ENCODE results near the gene CCR6. TPM values are rescaled to one million over a fixed set of nuclear protein-coding genes. Genes with fewer than 3 reads are reported as not detected.

CCR6 gene
- total and polyA plus RNA-seq, 10 of the 15 experiments (the other 5 are each of a cell fraction or from before 2014, with no cell fraction given) = 2.2 to 7.6 (median 6.7) TPM

DNA sequence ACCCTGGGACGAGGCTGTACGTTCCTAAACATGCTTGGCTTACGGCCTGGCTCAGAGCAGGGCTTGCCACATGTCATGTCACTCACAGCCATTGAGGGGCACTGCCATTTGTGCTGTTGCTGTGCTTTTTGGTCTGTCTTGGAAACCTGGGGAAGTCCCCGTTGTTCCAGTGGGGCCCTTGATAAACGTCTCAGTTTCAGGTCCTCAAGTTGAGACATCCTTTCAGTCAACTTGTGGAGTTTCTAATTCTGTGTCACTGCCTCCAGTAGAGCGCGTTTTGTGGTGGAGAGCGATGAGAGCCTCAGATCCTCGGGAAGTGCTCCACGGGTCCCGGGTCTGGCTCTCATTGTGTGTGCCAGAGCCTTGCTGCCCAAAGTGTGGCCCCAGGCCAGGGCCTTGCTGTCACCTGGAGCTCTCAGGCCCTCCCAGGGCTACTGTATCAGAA lies 43.0 kb upstream of the CCR6 start (continued):
- TF ChIP-seq, protein P1, sequence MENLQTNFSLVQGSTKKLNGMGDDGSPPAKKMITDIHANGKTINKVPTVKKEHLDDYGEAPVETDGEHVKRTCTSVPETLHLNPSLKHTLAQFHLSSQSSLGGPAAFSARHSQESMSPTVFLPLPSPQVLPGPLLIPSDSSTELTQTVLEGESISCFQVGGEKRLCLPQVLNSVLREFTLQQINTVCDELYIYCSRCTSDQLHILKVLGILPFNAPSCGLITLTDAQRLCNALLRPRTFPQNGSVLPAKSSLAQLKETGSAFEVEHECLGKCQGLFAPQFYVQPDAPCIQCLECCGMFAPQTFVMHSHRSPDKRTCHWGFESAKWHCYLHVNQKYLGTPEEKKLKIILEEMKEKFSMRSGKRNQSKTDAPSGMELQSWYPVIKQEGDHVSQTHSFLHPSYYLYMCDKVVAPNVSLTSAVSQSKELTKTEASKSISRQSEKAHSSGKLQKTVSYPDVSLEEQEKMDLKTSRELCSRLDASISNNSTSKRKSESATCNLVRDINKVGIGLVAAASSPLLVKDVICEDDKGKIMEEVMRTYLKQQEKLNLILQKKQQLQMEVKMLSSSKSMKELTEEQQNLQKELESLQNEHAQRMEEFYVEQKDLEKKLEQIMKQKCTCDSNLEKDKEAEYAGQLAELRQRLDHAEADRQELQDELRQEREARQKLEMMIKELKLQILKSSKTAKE (IDR thresholded peaks at IDR 0.05; ENCODE audit: low read depth, poor library complexity, severe bottlenecking) = peak; percentile 65
- TF ChIP-seq CREM (IDR thresholded peaks at IDR 0.05; ENCODE audit: low read depth) = peak; percentile 71
- TF ChIP-seq, protein P2, sequence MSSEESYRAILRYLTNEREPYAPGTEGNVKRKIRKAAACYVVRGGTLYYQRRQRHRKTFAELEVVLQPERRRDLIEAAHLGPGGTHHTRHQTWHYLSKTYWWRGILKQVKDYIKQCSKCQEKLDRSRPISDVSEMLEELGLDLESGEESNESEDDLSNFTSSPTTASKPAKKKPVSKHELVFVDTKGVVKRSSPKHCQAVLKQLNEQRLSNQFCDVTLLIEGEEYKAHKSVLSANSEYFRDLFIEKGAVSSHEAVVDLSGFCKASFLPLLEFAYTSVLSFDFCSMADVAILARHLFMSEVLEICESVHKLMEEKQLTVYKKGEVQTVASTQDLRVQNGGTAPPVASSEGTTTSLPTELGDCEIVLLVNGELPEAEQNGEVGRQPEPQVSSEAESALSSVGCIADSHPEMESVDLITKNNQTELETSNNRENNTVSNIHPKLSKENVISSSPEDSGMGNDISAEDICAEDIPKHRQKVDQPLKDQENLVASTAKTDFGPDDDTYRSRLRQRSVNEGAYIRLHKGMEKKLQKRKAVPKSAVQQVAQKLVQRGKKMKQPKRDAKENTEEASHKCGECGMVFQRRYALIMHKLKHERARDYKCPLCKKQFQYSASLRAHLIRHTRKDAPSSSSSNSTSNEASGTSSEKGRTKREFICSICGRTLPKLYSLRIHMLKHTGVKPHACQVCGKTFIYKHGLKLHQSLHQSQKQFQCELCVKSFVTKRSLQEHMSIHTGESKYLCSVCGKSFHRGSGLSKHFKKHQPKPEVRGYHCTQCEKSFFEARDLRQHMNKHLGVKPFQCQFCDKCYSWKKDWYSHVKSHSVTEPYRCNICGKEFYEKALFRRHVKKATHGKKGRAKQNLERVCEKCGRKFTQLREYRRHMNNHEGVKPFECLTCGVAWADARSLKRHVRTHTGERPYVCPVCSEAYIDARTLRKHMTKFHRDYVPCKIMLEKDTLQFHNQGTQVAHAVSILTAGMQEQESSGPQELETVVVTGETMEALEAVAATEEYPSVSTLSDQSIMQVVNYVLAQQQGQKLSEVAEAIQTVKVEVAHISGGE (CRISPR knock-in tag; IDR thresholded peaks at IDR 0.05) = no peak
- TF ChIP-seq, protein P3, sequence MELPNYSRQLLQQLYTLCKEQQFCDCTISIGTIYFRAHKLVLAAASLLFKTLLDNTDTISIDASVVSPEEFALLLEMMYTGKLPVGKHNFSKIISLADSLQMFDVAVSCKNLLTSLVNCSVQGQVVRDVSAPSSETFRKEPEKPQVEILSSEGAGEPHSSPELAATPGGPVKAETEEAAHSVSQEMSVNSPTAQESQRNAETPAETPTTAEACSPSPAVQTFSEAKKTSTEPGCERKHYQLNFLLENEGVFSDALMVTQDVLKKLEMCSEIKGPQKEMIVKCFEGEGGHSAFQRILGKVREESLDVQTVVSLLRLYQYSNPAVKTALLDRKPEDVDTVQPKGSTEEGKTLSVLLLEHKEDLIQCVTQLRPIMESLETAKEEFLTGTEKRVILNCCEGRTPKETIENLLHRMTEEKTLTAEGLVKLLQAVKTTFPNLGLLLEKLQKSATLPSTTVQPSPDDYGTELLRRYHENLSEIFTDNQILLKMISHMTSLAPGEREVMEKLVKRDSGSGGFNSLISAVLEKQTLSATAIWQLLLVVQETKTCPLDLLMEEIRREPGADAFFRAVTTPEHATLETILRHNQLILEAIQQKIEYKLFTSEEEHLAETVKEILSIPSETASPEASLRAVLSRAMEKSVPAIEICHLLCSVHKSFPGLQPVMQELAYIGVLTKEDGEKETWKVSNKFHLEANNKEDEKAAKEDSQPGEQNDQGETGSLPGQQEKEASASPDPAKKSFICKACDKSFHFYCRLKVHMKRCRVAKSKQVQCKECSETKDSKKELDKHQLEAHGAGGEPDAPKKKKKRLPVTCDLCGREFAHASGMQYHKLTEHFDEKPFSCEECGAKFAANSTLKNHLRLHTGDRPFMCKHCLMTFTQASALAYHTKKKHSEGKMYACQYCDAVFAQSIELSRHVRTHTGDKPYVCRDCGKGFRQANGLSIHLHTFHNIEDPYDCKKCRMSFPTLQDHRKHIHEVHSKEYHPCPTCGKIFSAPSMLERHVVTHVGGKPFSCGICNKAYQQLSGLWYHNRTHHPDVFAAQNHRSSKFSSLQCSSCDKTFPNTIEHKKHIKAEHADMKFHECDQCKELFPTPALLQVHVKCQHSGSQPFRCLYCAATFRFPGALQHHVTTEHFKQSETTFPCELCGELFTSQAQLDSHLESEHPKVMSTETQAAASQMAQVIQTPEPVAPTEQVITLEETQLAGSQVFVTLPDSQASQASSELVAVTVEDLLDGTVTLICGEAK (IDR thresholded peaks at IDR 0.05; ENCODE audit: borderline replicate concordance) = no peak
- TF ChIP-seq SRF (IDR thresholded peaks at IDR 0.05; ENCODE audit: low read depth in 2 of 2, low read length in 2 of 2) = no peak
- TF ChIP-seq ETV6 (conservative IDR thresholded peaks at IDR 0.05 in 1 of 2, IDR thresholded peaks at IDR 0.05 in 1 of 2; ENCODE audit: borderline replicate concordance in 1 of 2, low read depth in 1 of 2) = peak in 1 of 2 experiments; percentile 84; a peak in 1 of 4 replicates
- TF ChIP-seq, protein P4, sequence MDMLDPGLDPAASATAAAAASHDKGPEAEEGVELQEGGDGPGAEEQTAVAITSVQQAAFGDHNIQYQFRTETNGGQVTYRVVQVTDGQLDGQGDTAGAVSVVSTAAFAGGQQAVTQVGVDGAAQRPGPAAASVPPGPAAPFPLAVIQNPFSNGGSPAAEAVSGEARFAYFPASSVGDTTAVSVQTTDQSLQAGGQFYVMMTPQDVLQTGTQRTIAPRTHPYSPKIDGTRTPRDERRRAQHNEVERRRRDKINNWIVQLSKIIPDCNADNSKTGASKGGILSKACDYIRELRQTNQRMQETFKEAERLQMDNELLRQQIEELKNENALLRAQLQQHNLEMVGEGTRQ (IDR thresholded peaks at IDR 0.05; ENCODE audit: borderline replicate concordance, low read depth, low read length) = no peak
- TF ChIP-seq, protein P5, sequence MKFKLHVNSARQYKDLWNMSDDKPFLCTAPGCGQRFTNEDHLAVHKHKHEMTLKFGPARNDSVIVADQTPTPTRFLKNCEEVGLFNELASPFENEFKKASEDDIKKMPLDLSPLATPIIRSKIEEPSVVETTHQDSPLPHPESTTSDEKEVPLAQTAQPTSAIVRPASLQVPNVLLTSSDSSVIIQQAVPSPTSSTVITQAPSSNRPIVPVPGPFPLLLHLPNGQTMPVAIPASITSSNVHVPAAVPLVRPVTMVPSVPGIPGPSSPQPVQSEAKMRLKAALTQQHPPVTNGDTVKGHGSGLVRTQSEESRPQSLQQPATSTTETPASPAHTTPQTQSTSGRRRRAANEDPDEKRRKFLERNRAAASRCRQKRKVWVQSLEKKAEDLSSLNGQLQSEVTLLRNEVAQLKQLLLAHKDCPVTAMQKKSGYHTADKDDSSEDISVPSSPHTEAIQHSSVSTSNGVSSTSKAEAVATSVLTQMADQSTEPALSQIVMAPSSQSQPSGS (IDR thresholded peaks at IDR 0.05; ENCODE audit: low read length) = no peak
- TF ChIP-seq, protein P6, sequence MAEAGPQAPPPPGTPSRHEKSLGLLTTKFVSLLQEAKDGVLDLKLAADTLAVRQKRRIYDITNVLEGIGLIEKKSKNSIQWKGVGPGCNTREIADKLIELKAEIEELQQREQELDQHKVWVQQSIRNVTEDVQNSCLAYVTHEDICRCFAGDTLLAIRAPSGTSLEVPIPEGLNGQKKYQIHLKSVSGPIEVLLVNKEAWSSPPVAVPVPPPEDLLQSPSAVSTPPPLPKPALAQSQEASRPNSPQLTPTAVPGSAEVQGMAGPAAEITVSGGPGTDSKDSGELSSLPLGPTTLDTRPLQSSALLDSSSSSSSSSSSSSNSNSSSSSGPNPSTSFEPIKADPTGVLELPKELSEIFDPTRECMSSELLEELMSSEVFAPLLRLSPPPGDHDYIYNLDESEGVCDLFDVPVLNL (IDR thresholded peaks at IDR 0.05; ENCODE audit: low read depth, low read length) = no peak
- TF ChIP-seq, protein P7, sequence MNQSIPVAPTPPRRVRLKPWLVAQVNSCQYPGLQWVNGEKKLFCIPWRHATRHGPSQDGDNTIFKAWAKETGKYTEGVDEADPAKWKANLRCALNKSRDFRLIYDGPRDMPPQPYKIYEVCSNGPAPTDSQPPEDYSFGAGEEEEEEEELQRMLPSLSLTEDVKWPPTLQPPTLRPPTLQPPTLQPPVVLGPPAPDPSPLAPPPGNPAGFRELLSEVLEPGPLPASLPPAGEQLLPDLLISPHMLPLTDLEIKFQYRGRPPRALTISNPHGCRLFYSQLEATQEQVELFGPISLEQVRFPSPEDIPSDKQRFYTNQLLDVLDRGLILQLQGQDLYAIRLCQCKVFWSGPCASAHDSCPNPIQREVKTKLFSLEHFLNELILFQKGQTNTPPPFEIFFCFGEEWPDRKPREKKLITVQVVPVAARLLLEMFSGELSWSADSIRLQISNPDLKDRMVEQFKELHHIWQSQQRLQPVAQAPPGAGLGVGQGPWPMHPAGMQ (IDR thresholded peaks at IDR 0.05; ENCODE audit: borderline replicate concordance) = no peak; the same call in 1 of the 2 replicates
- TF ChIP-seq POLR2AphosphoS5 (IDR thresholded peaks at IDR 0.05; ENCODE audit: low read length) = peak; percentile 41; the same call in 1 of the 2 replicates
- TF ChIP-seq TCF12 (IDR thresholded peaks at IDR 0.05; ENCODE audit: low read depth, low read length) = no peak
- peak; percentile 26; the same call in 1 of the 2 replicates for TF ChIP-seq BACH1 (IDR thresholded peaks at IDR 0.05; ENCODE audit: borderline replicate concordance)

Measured in GM12878 (cell line).